ENCODE data around the gene DEAF1.
"Not testable (repeated sequence)": the region's sequence is repeated elsewhere in the genome, so short reads cannot be mapped to it uniquely, and the experiment has no call there.

DNA sequence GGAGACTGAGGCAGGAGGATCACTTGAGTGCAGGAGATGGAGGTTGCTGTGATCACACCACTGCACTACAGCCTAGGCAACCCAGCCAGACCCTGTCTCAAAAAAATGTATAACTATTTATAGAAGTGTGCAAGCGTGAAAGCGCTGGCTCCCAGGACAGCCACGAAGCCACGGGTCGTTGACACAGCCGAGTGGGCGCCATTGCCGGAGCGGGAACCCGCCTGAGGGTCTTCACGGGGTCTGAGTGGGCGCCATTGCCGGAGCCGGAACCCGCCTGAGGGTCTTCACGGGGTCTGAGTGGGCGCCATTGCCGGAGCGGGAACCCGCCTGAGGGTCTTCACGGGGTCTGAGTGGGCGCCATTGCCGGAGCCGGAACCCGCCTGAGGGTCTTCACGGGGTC is 39.5 kb upstream of the DEAF1 start:
- TF ChIP-seq RAD21 (IDR thresholded peaks at IDR 0.05; ENCODE audit: low read depth); EZH2 (IDR thresholded peaks at IDR 0.05); POLR2A (IDR thresholded peaks at IDR 0.05; ENCODE audit: borderline replicate concordance, extremely low read depth, insufficient read depth, insufficient read length); POLR2AphosphoS5 (IDR thresholded peaks at IDR 0.05; ENCODE audit: low read depth, low read length); SP1 (IDR thresholded peaks at IDR 0.05; ENCODE audit: low read depth); FOSL1 (IDR thresholded peaks at IDR 0.05; ENCODE audit: low read depth): not testable (repeated sequence)
- TF ChIP-seq, protein P1, sequence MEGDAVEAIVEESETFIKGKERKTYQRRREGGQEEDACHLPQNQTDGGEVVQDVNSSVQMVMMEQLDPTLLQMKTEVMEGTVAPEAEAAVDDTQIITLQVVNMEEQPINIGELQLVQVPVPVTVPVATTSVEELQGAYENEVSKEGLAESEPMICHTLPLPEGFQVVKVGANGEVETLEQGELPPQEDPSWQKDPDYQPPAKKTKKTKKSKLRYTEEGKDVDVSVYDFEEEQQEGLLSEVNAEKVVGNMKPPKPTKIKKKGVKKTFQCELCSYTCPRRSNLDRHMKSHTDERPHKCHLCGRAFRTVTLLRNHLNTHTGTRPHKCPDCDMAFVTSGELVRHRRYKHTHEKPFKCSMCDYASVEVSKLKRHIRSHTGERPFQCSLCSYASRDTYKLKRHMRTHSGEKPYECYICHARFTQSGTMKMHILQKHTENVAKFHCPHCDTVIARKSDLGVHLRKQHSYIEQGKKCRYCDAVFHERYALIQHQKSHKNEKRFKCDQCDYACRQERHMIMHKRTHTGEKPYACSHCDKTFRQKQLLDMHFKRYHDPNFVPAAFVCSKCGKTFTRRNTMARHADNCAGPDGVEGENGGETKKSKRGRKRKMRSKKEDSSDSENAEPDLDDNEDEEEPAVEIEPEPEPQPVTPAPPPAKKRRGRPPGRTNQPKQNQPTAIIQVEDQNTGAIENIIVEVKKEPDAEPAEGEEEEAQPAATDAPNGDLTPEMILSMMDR (IDR thresholded peaks at IDR 0.05 in 2 of 3, conservative IDR thresholded peaks at IDR 0.05 in 1 of 3; ENCODE audit: borderline replicate concordance in 1 of 3, insufficient read depth in 1 of 3, low read depth in 2 of 3, low read length in 2 of 3) = not testable (repeated sequence)
- TF ChIP-seq, protein P2, sequence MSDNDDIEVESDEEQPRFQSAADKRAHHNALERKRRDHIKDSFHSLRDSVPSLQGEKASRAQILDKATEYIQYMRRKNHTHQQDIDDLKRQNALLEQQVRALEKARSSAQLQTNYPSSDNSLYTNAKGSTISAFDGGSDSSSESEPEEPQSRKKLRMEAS (IDR thresholded peaks at IDR 0.05) = not testable (repeated sequence)
- TF ChIP-seq, protein P3, sequence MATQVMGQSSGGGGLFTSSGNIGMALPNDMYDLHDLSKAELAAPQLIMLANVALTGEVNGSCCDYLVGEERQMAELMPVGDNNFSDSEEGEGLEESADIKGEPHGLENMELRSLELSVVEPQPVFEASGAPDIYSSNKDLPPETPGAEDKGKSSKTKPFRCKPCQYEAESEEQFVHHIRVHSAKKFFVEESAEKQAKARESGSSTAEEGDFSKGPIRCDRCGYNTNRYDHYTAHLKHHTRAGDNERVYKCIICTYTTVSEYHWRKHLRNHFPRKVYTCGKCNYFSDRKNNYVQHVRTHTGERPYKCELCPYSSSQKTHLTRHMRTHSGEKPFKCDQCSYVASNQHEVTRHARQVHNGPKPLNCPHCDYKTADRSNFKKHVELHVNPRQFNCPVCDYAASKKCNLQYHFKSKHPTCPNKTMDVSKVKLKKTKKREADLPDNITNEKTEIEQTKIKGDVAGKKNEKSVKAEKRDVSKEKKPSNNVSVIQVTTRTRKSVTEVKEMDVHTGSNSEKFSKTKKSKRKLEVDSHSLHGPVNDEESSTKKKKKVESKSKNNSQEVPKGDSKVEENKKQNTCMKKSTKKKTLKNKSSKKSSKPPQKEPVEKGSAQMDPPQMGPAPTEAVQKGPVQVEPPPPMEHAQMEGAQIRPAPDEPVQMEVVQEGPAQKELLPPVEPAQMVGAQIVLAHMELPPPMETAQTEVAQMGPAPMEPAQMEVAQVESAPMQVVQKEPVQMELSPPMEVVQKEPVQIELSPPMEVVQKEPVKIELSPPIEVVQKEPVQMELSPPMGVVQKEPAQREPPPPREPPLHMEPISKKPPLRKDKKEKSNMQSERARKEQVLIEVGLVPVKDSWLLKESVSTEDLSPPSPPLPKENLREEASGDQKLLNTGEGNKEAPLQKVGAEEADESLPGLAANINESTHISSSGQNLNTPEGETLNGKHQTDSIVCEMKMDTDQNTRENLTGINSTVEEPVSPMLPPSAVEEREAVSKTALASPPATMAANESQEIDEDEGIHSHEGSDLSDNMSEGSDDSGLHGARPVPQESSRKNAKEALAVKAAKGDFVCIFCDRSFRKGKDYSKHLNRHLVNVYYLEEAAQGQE (IDR thresholded peaks at IDR 0.05; ENCODE audit: low read depth) = not testable (repeated sequence)

Measured in HCT116 (cell line).